Uterus (tissue), 2 donors: ENCODE results near the gene CATSPER3.

Experiments
- CTCF ChIP-seq, 4 experiments: fragments of 200-600 bp in 2 of 4; fragments of 450-650 bp in 2 of 4; sonication (generic) in 2 of 4; IDR thresholded peaks; one replicate each; pipeline ENCODE4 v1.5.1; 2016 to 2019; ENCODE audit warnings: antibody characterized with exemption in 4 of 4, mild to moderate bottlenecking in 2 of 4, moderate library complexity in 1 of 4
- POLR2A ChIP-seq, 2 donors: fragments of 450-650 bp; IDR thresholded peaks; one replicate each; pipeline ENCODE4 v1.6.1; 2016; ENCODE audit warnings: antibody characterized with exemption in 2 of 2, mild to moderate bottlenecking in 1 of 2, moderate library complexity in 1 of 2

DNA sequence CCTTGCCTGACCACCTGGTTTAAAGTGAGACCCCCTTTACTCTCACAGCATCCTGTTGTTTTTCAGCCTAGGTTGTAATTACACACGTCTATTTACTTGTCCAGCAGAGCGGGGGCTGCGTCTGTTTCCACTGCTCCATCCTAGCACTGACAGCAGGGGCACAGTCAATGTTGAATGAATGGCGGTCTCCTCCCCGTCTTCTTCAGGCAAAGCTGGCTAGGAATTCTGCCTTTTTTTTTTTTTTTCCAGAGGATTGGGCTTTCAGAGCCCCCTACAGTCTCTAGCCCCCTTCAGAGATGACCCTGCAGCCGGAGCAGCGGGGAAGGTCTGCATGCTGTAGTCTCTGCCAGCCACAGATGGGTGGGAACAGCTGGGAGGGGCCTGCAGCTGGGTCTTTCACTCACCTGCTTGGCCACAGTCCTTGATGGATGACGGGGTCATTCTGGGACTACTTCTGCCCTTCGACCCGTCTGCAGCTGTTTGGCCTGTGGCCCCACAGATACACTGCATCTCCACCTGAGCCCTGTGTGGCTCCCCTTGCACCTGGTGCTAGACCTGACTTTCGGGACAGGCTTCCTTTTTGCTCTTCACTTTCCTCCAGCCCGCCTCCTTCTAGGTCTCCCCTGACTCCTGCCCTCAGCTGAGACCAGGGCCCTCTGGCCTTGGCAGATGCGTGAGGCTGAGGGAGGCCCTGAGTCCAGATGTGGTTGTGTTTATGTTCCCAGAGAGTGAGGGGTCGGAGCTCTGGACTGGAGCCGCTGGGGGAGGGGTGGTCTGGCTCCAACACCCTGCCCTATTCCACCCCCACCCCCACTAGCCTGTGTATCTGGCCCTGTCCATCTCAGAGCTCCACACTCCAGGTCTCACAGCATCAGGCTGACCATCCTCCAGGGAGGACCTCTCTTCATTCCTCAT, 58.3 kb downstream of the CATSPER3 start:
- no peak for TF ChIP-seq CTCF (IDR thresholded peaks at IDR 0.05)
- no peak for TF ChIP-seq POLR2A (IDR thresholded peaks at IDR 0.05)
